H9 (cell line): Measurements from ENCODE around the gene CHKB. TPM values are rescaled to one million over a fixed set of nuclear protein-coding genes. Genes with fewer than 3 reads are reported as not detected.

Experiments used
- DNase-seq: peaks from one replicate; pipeline ENCODE4 v3.0.0-alpha.2; 2017
- H2AFZ ChIP-seq: one replicate; pipeline ENCODE4 v1.6.1; 2013; ENCODE audit warnings: mild to moderate bottlenecking, low read length, control low read depth, moderate library complexity
- H2AK5ac ChIP-seq: 2 replicates; pipeline ENCODE4 v1.6.1; 2013; ENCODE audit warnings: low read length, control low read depth, mixed read lengths; ENCODE audit not compliant: insufficient read length
- H2BK120ac ChIP-seq: one replicate; pipeline ENCODE4 v1.6.1; 2013; ENCODE audit warnings: low read depth, mild to moderate bottlenecking, low read length, control low read depth, inconsistent platforms; ENCODE audit not compliant: poor library complexity, severe bottlenecking
- H2BK12ac ChIP-seq: 2 replicates; pipeline ENCODE4 v1.6.1; 2013; ENCODE audit warnings: low read length, control low read depth, mixed read lengths, low read depth; ENCODE audit not compliant: insufficient read length
- H2BK15ac ChIP-seq: 2 replicates; pipeline ENCODE4 v1.6.1; 2013; ENCODE audit warnings: low read depth, low read length, control low read depth
- H2BK20ac ChIP-seq: one replicate; pipeline ENCODE4 v1.6.1; 2013; ENCODE audit warnings: low read depth, mild to moderate bottlenecking, low read length, control low read depth, inconsistent platforms; ENCODE audit not compliant: poor library complexity, severe bottlenecking
- H2BK5ac ChIP-seq: 2 replicates; pipeline ENCODE4 v1.6.1; 2013; ENCODE audit warnings: low read length, control low read depth, mixed read lengths; ENCODE audit not compliant: insufficient read length
- H3K14ac ChIP-seq: 2 replicates; pipeline ENCODE4 v1.6.1; 2013; ENCODE audit warnings: low read length, control low read depth; ENCODE audit not compliant: insufficient read depth
- H3K18ac ChIP-seq: 2 replicates; pipeline ENCODE4 v1.6.1; 2013; ENCODE audit warnings: low read depth, mild to moderate bottlenecking, mixed read lengths, low read length, control low read depth; ENCODE audit not compliant: insufficient read length
- H3K23ac ChIP-seq: 2 replicates; pipeline ENCODE4 v1.6.1; 2013; ENCODE audit warnings: low read length, control low read depth, mixed read lengths, low read depth; ENCODE audit not compliant: insufficient read length
- H3K23me2 ChIP-seq: 2 replicates; pipeline ENCODE4 v1.6.1; 2013; ENCODE audit warnings: low read depth, mild to moderate bottlenecking, mixed read lengths, low read length, control low read depth; ENCODE audit not compliant: insufficient read length, poor library complexity, severe bottlenecking
- H3K27ac ChIP-seq: 2 replicates; pipeline ENCODE4 v1.5.1; 2013; ENCODE audit warnings: low read length, control low read depth, mixed read lengths, low read depth; ENCODE audit not compliant: insufficient read length
- H3K27me3 ChIP-seq: 2 replicates; pipeline ENCODE4 v1.6.1; 2013; ENCODE audit warnings: low read length, control low read depth, inconsistent platforms; ENCODE audit not compliant: insufficient read depth
- H3K4ac ChIP-seq: 2 replicates; pipeline ENCODE4 v1.6.1; 2013; ENCODE audit warnings: low read depth, mild to moderate bottlenecking, control low read depth, inconsistent platforms, low read length, moderate library complexity
- H3K4me1 ChIP-seq: 2 replicates; pipeline ENCODE4 v1.6.1; 2013; ENCODE audit warnings: low read length, control low read depth, inconsistent platforms; ENCODE audit not compliant: insufficient read depth
- H3K4me2 ChIP-seq: 2 replicates; pipeline ENCODE4 v1.6.1; 2013; ENCODE audit warnings: low read length, control low read depth, mixed read lengths; ENCODE audit not compliant: insufficient read length, insufficient read depth
- H3K56ac ChIP-seq: 2 replicates; pipeline ENCODE4 v1.6.1; 2013; ENCODE audit warnings: low read depth, mild to moderate bottlenecking, mixed read lengths, low read length, control low read depth; ENCODE audit not compliant: insufficient read length
- H3K79me1 ChIP-seq: 2 replicates; pipeline ENCODE4 v1.6.1; 2013; ENCODE audit warnings: low read depth, mild to moderate bottlenecking, moderate library complexity, low read length, control low read depth, inconsistent platforms; ENCODE audit not compliant: insufficient read depth, poor library complexity, severe bottlenecking
- H3K79me2 ChIP-seq: 2 replicates; pipeline ENCODE4 v1.6.1; 2013; ENCODE audit warnings: low read length, control low read depth, inconsistent platforms; ENCODE audit not compliant: insufficient read depth
- H3K9ac ChIP-seq: 2 replicates; pipeline ENCODE4 v1.6.1; 2013; ENCODE audit warnings: low read length, control low read depth, mixed read lengths; ENCODE audit not compliant: insufficient read length; ENCODE audit errors: extremely low read depth
- H3K9me3 ChIP-seq: one replicate; pipeline ENCODE4 v1.6.1; 2013; ENCODE audit warnings: low read depth, low read length, inconsistent platforms; ENCODE audit not compliant: control insufficient read depth
- H3T11ph ChIP-seq: one replicate; pipeline ENCODE4 v1.6.1; 2013; ENCODE audit warnings: mild to moderate bottlenecking, low read length, control low read depth, inconsistent platforms
- H4K20me1 ChIP-seq: one replicate; pipeline ENCODE4 v1.6.1; 2013; ENCODE audit not compliant: control insufficient read depth, insufficient read length, insufficient read depth
- H4K5ac ChIP-seq: 2 replicates; pipeline ENCODE4 v1.6.1; 2013; ENCODE audit warnings: low read depth, mild to moderate bottlenecking, mixed read lengths, low read length, control low read depth; ENCODE audit not compliant: insufficient read length
- H4K8ac ChIP-seq: replicated peaks from 2 replicates; pipeline ENCODE4 v1.6.1; 2013; ENCODE audit warnings: low read length, control low read depth, mixed read lengths, low read depth; ENCODE audit not compliant: insufficient read length
- H4K91ac ChIP-seq: 2 replicates; pipeline ENCODE4 v1.6.1; 2013; ENCODE audit warnings: low read depth, mild to moderate bottlenecking, moderate library complexity, mixed read lengths, low read length, control low read depth; ENCODE audit not compliant: insufficient read length
- H3K27ac Mint-ChIP-seq, 3 experiments: 2 replicates in 2 of 3; 3 replicates in 1 of 3; pipeline ENCODE4 v1.8.0; 2020 to 2021; ENCODE audit warnings: mixed read lengths in 3 of 3, mild to moderate bottlenecking in 1 of 3, moderate library complexity in 1 of 3
- H3K27me3 Mint-ChIP-seq: 2 replicates; pipeline ENCODE4 v1.8.0; 2021; ENCODE audit warnings: low read depth, mild to moderate bottlenecking, moderate library complexity, mixed read lengths
- H3K36me3 Mint-ChIP-seq, 3 experiments: 2 replicates in 2 of 3; 3 replicates in 1 of 3; pipeline ENCODE4 v1.8.0; 2020 to 2021; ENCODE audit warnings: low read depth in 3 of 3, mixed read lengths in 3 of 3; ENCODE audit not compliant: insufficient read depth in 1 of 3
- H3K4me1 Mint-ChIP-seq, 2 experiments: 2 replicates each; pipeline ENCODE4 v1.8.0; 2020; ENCODE audit warnings: mixed read lengths in 2 of 2
- H3K4me3 Mint-ChIP-seq, 2 experiments: 2 replicates in 1 of 2; 3 replicates in 1 of 2; pipeline ENCODE4 v1.8.0; 2020 to 2021; ENCODE audit warnings: mild to moderate bottlenecking in 2 of 2, mixed read lengths in 2 of 2, moderate library complexity in 1 of 2
- H3K9me3 Mint-ChIP-seq, 2 experiments: 2 replicates in 1 of 2; 3 replicates in 1 of 2; pipeline ENCODE4 v1.8.0; 2020; ENCODE audit warnings: mild to moderate bottlenecking in 2 of 2, mixed read lengths in 2 of 2, moderate library complexity in 1 of 2
- CTCF ChIP-seq: fragments of 200-600 bp; sonication (generic); conservative IDR thresholded peaks from 3 replicates; pipeline ENCODE4 v1.8.0; 2021; ENCODE audit warnings: antibody characterized with exemption, mild to moderate bottlenecking
- WGBS: extraction: QIAGEN DNeasy Blood & Tissue Kit; methylation state at CpG from one replicate; pipeline ENCODE4 v1.1.7; 2013; ENCODE audit warnings: missing lambda C conversion rate, low lambda C conversion rate, mixed read lengths; ENCODE audit not compliant: insufficient read length; ENCODE audit errors: extremely low coverage; 5-methylcytosine and 5-hydroxymethylcytosine counted together
- total RNA-seq: library from RNA; stranded (reverse); gene quantifications from 2 replicates; pipeline ENCODE4 v1.2.1, GENCODE V29; 2021

The CHKB gene
- total RNA-seq, 1 experiment from 2014 or later = 64.9 TPM

GRCh38 chr22:50579752-50580151, 2.9 kb downstream of the CHKB start:
- Mint-ChIP-seq H3K4me1 (peaks cover 8 to 17% of the 10 kb centered on the region in 2 experiments), H3K36me3 (peaks cover 4 to 42% (median 38%) of the 10 kb centered on the region in 3 experiments), H3K4me3 (no peak overlapping the region), H3K27me3 (no peaks in the 10 kb centered on the region), H3K9me3 (no peaks in the 10 kb centered on the region), H3K27ac (no peak overlapping the region; a peak in 1 of 7 replicates)
- no peak overlapping the region for H2AK5ac ChIP-seq
- no peak overlapping the region for H4K8ac ChIP-seq
- no peak overlapping the region for H3K18ac ChIP-seq
- no peaks in the 10 kb centered on the region for H3K9me3 ChIP-seq
- no peak overlapping the region for H3K4ac ChIP-seq
- no peak overlapping the region for H2BK20ac ChIP-seq
- no peak overlapping the region for H2BK120ac ChIP-seq
- H3K79me1 ChIP-seq = peaks cover 4% of the 10 kb centered on the region
- no CpG with 5 or more reads among the region's 4 CpGs for WGBS
- H2BK15ac ChIP-seq = no peak overlapping the region
- no peaks in the 10 kb centered on the region for H3K23me2 ChIP-seq
- no peak overlapping the region for H3K23ac ChIP-seq
- no peak overlapping the region for H4K91ac ChIP-seq
- H3K14ac ChIP-seq = no peak overlapping the region
- no peak overlapping the region for H2BK12ac ChIP-seq
- no peaks in the 10 kb centered on the region for H3K27me3 ChIP-seq
- no peak overlapping the region for H2AFZ ChIP-seq
- H2BK5ac ChIP-seq = no peak overlapping the region
- no peak for DNase-seq
- H3K56ac ChIP-seq = no peak overlapping the region
- H3K79me2 ChIP-seq = no peaks in the 10 kb centered on the region
- no peak overlapping the region for H4K5ac ChIP-seq
- TF ChIP-seq CTCF = no peak
- no peak overlapping the region for H3T11ph ChIP-seq
- H3K4me1 ChIP-seq = peaks cover 2% of the 10 kb centered on the region; the same call in 1 of the 2 replicates
- no peak overlapping the region for H3K9ac ChIP-seq
- H3K4me2 ChIP-seq = no peak overlapping the region
- no peaks in the 10 kb centered on the region for H4K20me1 ChIP-seq
- no peak overlapping the region for H3K27ac ChIP-seq
